Astrocyte of the spinal cord (primary cell): ENCODE data around the gene TSPO.

ENCODE experiments used
- DNase-seq: peaks from one replicate; pipeline ENCODE4 v3.0.0; 2011; ENCODE audit warnings: low read depth, low spot score
- H3K4me3 ChIP-seq: 2 replicates; pipeline ENCODE4 v1.5.1; 2011; ENCODE audit warnings: low read depth, mild to moderate bottlenecking, low read length, moderate library complexity
- CTCF ChIP-seq: IDR thresholded peaks from 2 replicates; pipeline ENCODE4 v1.5.1; 2012; ENCODE audit warnings: low read depth, mild to moderate bottlenecking, low read length, inconsistent platforms
- in situ Hi-C: cut with HindIII; loops from 2 replicates; pipeline ENCODE4 v1.10.0; 2017; ENCODE audit warnings: low sequenced_read_pairs

TSPO gene

DNA sequence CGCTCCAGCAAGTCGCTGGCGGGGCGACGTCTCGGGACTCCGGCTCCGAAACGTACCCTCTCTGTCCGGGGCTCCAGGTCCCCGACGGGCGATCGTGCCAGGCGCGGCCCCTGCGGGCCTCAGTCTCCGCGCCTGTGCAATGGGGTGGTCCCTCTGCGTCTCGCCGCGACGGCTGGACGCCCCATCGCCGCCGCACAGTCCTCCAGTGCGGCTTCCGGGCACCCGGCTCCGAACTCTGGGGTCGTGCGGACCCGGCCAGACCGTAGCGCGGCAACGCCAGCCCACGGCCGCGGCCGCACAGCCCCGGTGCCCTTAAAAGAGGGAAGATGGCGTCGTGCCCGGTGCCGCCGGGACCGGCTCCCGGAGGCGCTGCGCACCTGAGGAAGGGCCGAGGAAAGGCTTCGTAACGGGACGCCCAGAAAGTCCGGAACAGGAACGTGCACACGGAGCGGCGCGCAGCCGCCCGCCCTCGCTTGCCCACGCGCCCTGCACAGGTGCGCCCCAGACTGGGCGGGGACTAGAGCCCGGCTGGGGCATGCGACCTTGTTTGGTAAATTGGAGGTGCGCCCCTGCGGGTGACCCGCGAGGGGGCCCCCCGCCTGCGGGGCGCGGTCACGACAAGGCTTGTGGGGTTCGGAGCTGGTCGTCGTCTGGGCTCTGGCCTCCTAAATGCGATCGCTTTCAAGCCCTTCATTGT is 40.3 kb upstream of the TSPO start:
- in situ Hi-C loops = no loop called here
- no peak for TF ChIP-seq CTCF
- no peak for DNase-seq
- H3K4me3 ChIP-seq = peak overlapping the region; percentile 24

DNA sequence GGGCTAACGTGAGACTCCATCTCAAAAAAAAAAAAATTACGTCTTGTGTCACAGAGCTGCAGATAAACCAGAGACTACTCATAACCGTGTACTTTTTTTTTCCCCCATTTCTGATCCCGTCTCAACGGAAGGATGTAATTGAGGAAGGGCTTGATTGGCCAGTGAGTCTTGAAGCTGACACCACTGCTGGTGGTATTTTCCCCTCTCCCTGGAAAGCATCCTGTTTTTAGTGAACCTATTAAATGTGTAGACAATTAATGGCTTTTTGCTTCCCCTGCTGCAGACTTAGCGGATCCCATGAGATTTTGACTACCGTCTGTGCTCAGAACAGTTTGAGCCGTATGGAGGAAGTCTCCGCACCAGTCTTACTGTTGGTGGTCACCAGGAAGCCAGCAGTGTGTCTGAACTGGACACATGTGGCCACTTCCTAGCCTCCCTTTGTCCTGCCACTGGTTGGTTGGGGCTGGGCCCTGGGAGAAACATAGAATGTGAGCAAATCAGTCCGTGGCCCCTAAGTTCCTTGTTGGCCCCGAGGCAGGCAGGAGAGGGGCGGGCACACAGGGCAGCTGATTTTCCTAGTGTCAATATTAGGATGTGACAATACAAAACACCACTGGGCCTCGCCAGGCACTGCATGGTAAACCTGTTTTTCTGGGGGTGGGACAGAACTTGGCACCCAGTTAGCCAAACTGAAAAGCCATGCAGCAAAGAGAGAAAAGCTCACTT is 37.7 kb upstream of the TSPO start:
- TF ChIP-seq CTCF = no peak
- H3K4me3 ChIP-seq = no peak overlapping the region
- DNase-seq = no peak
- in situ Hi-C loops = no loop called here

DNA sequence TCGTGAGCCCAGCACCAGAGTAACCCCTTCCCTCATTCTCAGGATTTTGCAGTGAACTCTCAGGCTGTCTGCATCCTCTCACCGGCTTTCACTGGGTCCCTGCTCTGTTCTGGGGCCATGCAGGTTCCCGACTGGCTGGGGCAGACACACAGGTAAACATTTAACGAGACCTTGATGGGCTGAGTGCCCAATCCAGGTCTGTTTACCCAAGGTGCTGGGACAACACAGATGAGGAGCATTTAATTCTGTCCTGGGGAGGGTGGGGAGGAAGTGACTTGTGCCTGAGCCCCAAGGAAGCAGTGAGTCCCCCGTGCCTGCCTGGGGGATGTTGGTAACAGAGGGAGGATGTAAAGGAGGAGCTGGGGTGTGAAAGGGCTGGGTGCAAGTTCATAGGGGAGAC is 36.4 kb upstream of the TSPO start:
- in situ Hi-C loops = no loop called here
- no peak for TF ChIP-seq CTCF
- H3K4me3 ChIP-seq = no peak overlapping the region
- no peak for DNase-seq

DNA sequence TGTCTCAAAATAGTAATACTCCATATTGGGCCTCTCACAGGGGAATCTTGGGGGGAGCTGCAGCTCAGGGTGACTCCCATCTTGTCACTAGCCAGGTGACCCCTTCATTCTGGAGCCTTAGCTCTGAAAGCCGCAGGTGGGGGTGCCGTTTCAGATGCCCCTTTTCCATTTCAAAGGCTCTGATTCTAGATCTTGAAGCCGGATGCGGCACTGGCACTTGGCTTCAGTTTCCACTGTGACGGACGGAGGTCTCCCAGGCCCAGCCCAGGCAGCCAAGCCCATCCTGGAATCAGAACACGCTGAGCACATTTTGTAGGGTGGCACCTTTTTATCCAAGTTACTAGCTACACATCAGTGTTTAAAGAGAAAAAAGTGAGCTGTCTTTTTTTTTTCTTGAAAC is 34.4 kb upstream of the TSPO start:
- DNase-seq = no peak
- H3K4me3 ChIP-seq = no peak overlapping the region
- no peak for TF ChIP-seq CTCF
- in situ Hi-C loops = no loop called here

DNA sequence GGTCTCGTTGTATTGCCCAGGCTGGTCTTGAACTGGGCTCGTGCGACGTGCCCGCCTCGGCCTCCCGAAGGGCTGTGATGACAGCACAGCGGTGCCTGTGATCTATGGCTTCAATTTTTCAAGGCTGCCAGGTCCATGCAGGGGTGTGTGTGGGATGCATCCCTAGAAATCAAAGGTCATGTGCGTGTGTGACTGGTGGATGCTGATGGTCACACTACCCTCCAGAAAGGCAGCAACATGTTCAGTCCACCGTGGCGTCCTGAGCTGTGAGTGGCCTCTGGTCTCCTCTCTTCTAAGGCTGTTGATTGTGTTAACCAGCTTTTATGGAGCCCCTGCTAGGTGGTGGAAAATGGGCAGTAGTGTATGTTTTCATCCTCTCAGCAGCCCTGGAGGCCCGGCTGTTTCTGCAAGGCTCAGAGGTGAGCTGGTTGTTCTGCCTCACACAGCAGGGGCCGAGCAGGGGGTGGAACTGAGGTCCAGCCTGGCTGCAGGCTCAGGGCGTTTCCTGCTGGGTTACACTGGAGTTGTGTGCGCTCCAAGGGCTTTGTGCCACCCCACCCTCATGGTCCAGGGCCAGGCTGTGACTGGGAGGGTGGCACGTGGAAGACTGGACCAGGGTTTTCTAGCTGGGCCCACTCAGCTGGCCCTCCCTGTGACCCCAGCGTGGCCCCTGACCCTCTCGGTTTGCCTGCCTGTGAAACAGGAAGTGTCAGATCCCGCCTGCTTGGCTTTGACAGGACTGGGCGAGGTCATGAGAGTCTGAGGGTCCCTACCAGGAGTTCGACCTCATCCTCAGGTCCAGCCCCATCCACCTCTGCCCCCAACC is 33.1 kb upstream of the TSPO start:
- no peak overlapping the region for H3K4me3 ChIP-seq
- no peak for TF ChIP-seq CTCF
- DNase-seq = no peak
- in situ Hi-C loops = no loop called here

- in situ Hi-C loops = no loop called here
- no peak for TF ChIP-seq CTCF
- H3K4me3 ChIP-seq = no peak overlapping the region
- DNase-seq = no peak
Observed at GRCh38 chr22:43118953-43119458, 32.4 kb upstream of the TSPO start.
